Neural progenitor cell (in vitro differentiated cells): ENCODE measurements around the gene NODAL. TPM values are rescaled to one million over a fixed set of nuclear protein-coding genes. Genes with fewer than 3 reads are reported as not detected.

Experiments used
- DNase-seq: peaks from one replicate; pipeline ENCODE4 v3.0.0-alpha.2; 2016; ENCODE audit warnings: low spot score
- H2AFZ ChIP-seq: fragments of 200-600 bp; sonication (generic); replicated peaks from 2 replicates; pipeline ENCODE4 v1.6.1; 2016; ENCODE audit warnings: antibody characterized with exemption
- H3F3A ChIP-seq: fragments of 200-600 bp; sonication (generic); 2 replicates; pipeline ENCODE4 v1.6.1; 2016; ENCODE audit warnings: antibody characterized with exemption, low read depth
- H3K27ac ChIP-seq: fragments of 200-600 bp; sonication (generic); 2 replicates; pipeline ENCODE4 v1.5.1; 2016; ENCODE audit warnings: mild to moderate bottlenecking
- H3K27me3 ChIP-seq: fragments of 200-600 bp; sonication (generic); 2 replicates; pipeline ENCODE4 v1.6.1; 2016; ENCODE audit warnings: mild to moderate bottlenecking, moderate library complexity
- H3K36me3 ChIP-seq: fragments of 200-600 bp; sonication (generic); 2 replicates; pipeline ENCODE4 v1.5.1; 2016
- H3K4me1 ChIP-seq: fragments of 200-600 bp; sonication (generic); 2 replicates; pipeline ENCODE4 v1.6.1; 2016; ENCODE audit warnings: mixed run types
- H3K4me2 ChIP-seq: fragments of 200-600 bp; sonication (generic); 2 replicates; pipeline ENCODE4 v1.6.1; 2016
- H3K4me3 ChIP-seq: fragments of 200-600 bp; sonication (generic); 2 replicates; pipeline ENCODE4 v1.5.1; 2016
- H3K79me2 ChIP-seq: fragments of 200-600 bp; sonication (generic); 2 replicates; pipeline ENCODE4 v1.6.1; 2016; ENCODE audit warnings: low read depth
- H3K9ac ChIP-seq: fragments of 200-600 bp; sonication (generic); 2 replicates; pipeline ENCODE4 v1.6.1; 2016
- H3K9me3 ChIP-seq: fragments of 200-600 bp; sonication (generic); 2 replicates; pipeline ENCODE4 v1.5.1; 2016; ENCODE audit warnings: low read depth
- H4K20me1 ChIP-seq: fragments of 200-600 bp; sonication (generic); 2 replicates; pipeline ENCODE4 v1.6.1; 2016; ENCODE audit warnings: low read depth
- H3K27ac Mint-ChIP-seq: 3 replicates; pipeline ENCODE4 v1.8.0; 2021; ENCODE audit warnings: mixed read lengths
- H3K27me3 Mint-ChIP-seq: 2 replicates; pipeline ENCODE4 v1.8.0; 2022; ENCODE audit warnings: low read depth, mild to moderate bottlenecking, inconsistent platforms, moderate library complexity, mixed read lengths; ENCODE audit not compliant: insufficient read depth
- H3K36me3 Mint-ChIP-seq: 3 replicates; pipeline ENCODE4 v1.8.0; 2021; ENCODE audit warnings: mixed read lengths
- H3K4me1 Mint-ChIP-seq: 3 replicates; pipeline ENCODE4 v1.8.0; 2021; ENCODE audit warnings: mixed read lengths
- H3K4me3 Mint-ChIP-seq: 3 replicates; pipeline ENCODE4 v1.8.0; 2021; ENCODE audit warnings: mild to moderate bottlenecking, moderate library complexity, mixed read lengths
- H3K9me3 Mint-ChIP-seq: 3 replicates; pipeline ENCODE4 v1.8.0; 2020; ENCODE audit warnings: mixed read lengths
- EZH2 ChIP-seq: fragments of 200-600 bp; sonication (generic); IDR thresholded peaks from 2 replicates; pipeline ENCODE4 v1.6.1; 2017; ENCODE audit warnings: antibody characterized with exemption, mild to moderate bottlenecking, moderate library complexity
- EZH2phosphoT487 ChIP-seq: fragments of 200-600 bp; sonication (generic); IDR thresholded peaks from 2 replicates; pipeline ENCODE4 v1.6.1; 2017; ENCODE audit warnings: antibody characterized with exemption
- total RNA-seq: library from RNA; depleted of rRNA; stranded (reverse); fragments of >200 nt; gene quantifications from 2 replicates; pipeline ENCODE4 v1.2.3, GENCODE V29; 2015; ENCODE audit warnings: low replicate concordance
- TF ChIP-seq, protein P1 (sequence below): fragments of 200-600 bp; sonication (generic); IDR thresholded peaks from 2 replicates; pipeline ENCODE4 v1.5.1; 2017; ENCODE audit warnings: antibody characterized with exemption, mild to moderate bottlenecking

The NODAL gene
- total RNA-seq, 1 donor from 2014 or later, result not detected

GRCh38 chr10:70475661-70476060, 34.2 kb upstream of the NODAL start:
- Histone ChIP-seq H3K79me2 (peaks cover 14% of the 10 kb centered on the region), H4K20me1 (no peaks in the 10 kb centered on the region), H3F3A (peaks cover 14% of the 10 kb centered on the region), H3K4me3 (no peak overlapping the region), H3K4me1 (peaks cover 11% of the 10 kb centered on the region), H3K27me3 (peaks cover 38% of the 10 kb centered on the region), H2AFZ (no peak overlapping the region), H3K9me3 (no peaks in the 10 kb centered on the region), H3K27ac (no peak overlapping the region), H3K4me2 (no peak overlapping the region), H3K9ac (no peak overlapping the region), H3K36me3 (no peaks in the 10 kb centered on the region)
- Mint-ChIP-seq H3K4me3 (no peak overlapping the region), H3K9me3 (no peaks in the 10 kb centered on the region), H3K36me3 (no peaks in the 10 kb centered on the region), H3K27ac (no peak overlapping the region), H3K27me3 (peaks cover 9% of the 10 kb centered on the region), H3K4me1 (peaks cover 22% of the 10 kb centered on the region)
- no peak for TF ChIP-seq EZH2
- no peak for DNase-seq

GRCh38 chr10:70474780-70475179, 33.3 kb upstream of the NODAL start:
- H2AFZ ChIP-seq, result no peak overlapping the region
- H3K36me3 ChIP-seq, result no peaks in the 10 kb centered on the region
- peaks cover 14% of the 10 kb centered on the region for H3F3A ChIP-seq
- peaks cover 7% of the 10 kb centered on the region for H3K4me1 ChIP-seq
- no peak overlapping the region for H3K4me3 Mint-ChIP-seq
- TF ChIP-seq EZH2 (no peak), EZH2phosphoT487 (no peak)
- TF ChIP-seq, protein P1, sequence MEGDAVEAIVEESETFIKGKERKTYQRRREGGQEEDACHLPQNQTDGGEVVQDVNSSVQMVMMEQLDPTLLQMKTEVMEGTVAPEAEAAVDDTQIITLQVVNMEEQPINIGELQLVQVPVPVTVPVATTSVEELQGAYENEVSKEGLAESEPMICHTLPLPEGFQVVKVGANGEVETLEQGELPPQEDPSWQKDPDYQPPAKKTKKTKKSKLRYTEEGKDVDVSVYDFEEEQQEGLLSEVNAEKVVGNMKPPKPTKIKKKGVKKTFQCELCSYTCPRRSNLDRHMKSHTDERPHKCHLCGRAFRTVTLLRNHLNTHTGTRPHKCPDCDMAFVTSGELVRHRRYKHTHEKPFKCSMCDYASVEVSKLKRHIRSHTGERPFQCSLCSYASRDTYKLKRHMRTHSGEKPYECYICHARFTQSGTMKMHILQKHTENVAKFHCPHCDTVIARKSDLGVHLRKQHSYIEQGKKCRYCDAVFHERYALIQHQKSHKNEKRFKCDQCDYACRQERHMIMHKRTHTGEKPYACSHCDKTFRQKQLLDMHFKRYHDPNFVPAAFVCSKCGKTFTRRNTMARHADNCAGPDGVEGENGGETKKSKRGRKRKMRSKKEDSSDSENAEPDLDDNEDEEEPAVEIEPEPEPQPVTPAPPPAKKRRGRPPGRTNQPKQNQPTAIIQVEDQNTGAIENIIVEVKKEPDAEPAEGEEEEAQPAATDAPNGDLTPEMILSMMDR, result no peak
- peaks cover 9% of the 10 kb centered on the region for H3K27me3 Mint-ChIP-seq
- H4K20me1 ChIP-seq, result no peaks in the 10 kb centered on the region
- H3K9ac ChIP-seq, result no peak overlapping the region
- peaks cover 38% of the 10 kb centered on the region for H3K27me3 ChIP-seq
- H3K79me2 ChIP-seq, result peaks cover 6% of the 10 kb centered on the region
- no peak overlapping the region for H3K4me3 ChIP-seq
- no peak overlapping the region for H3K27ac Mint-ChIP-seq
- H3K36me3 Mint-ChIP-seq, result no peaks in the 10 kb centered on the region
- no peak overlapping the region for H3K27ac ChIP-seq
- no peak overlapping the region for H3K4me2 ChIP-seq
- H3K9me3 ChIP-seq, result no peaks in the 10 kb centered on the region
- H3K9me3 Mint-ChIP-seq, result no peaks in the 10 kb centered on the region
- DNase-seq, result no peak
- H3K4me1 Mint-ChIP-seq, result peaks cover 18% of the 10 kb centered on the region

DNA sequence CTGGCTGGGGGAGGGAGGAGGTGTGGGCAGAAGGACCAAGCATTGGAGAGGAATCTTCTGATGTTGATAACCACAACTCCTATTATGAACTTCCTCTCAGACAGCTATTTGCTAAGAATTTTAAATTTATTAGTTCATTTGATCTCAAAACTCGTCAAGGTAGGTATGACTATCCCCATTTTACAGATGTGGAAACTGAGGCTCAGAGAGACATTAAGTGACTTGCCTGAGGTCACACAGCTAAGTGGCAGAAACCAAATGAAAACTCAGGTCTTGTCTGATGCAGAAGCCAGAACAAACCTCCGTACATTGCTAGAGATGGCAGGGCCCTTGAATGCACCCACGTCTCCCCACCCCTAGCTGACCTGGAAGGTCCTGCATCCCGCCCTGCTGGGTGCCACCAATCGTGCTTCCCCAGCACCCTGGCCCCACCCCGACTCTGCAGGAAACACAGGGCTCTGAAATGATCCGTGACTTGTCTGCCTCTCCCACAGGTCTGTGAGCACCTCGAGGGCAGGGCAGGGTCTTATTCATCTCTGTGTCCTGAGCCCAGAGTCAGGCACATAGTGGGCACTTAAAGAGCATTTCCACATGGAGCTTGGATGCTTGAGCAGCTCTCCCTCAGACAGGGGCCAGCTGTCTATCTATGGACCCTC, 31.4 kb upstream of the NODAL start:
- H3K9me3 Mint-ChIP-seq, result no peaks in the 10 kb centered on the region

GRCh38 chr10:70466951-70467350, 25.5 kb upstream of the NODAL start:
- Histone ChIP-seq H3K4me3 (no peak overlapping the region), H2AFZ (no peak overlapping the region), H3K79me2 (no peaks in the 10 kb centered on the region), H3K27ac (no peak overlapping the region), H4K20me1 (no peaks in the 10 kb centered on the region), H3K9me3 (no peaks in the 10 kb centered on the region), H3K4me1 (peaks cover 6% of the 10 kb centered on the region), H3K4me2 (no peak overlapping the region), H3K27me3 (no peaks in the 10 kb centered on the region), H3K36me3 (no peaks in the 10 kb centered on the region), H3F3A (peaks cover 7% of the 10 kb centered on the region), H3K9ac (no peak overlapping the region)
- TF ChIP-seq EZH2, result no peak
- no peak for TF ChIP-seq EZH2phosphoT487
- TF ChIP-seq, protein P1, result no peak
- Mint-ChIP-seq H3K9me3 (no peaks in the 10 kb centered on the region), H3K4me3 (no peak overlapping the region), H3K36me3 (no peaks in the 10 kb centered on the region), H3K27ac (no peak overlapping the region), H3K4me1 (peaks cover 22% of the 10 kb centered on the region), H3K27me3 (peaks cover 11% of the 10 kb centered on the region)
- DNase-seq, result no peak

More for the DNA sequence above, 31.4 kb upstream of the NODAL start:
- Mint-ChIP-seq H3K27me3 (peaks cover 11% of the 10 kb centered on the region), H3K36me3 (no peaks in the 10 kb centered on the region), H3K4me3 (no peak overlapping the region), H3K4me1 (peaks cover 24% of the 10 kb centered on the region), H3K27ac (no peak overlapping the region)
- no peaks in the 10 kb centered on the region for H3K79me2 ChIP-seq
- no peak overlapping the region for H3K27ac ChIP-seq
- no peak overlapping the region for H3K9ac ChIP-seq
- H3F3A ChIP-seq, result peaks cover 17% of the 10 kb centered on the region
- H4K20me1 ChIP-seq, result no peaks in the 10 kb centered on the region
- no peak for DNase-seq
- no peak overlapping the region for H3K4me2 ChIP-seq
- peaks cover 28% of the 10 kb centered on the region for H3K27me3 ChIP-seq
- TF ChIP-seq EZH2 (no peak), EZH2phosphoT487 (no peak)
- TF ChIP-seq, protein P1, result no peak
- no peaks in the 10 kb centered on the region for H3K36me3 ChIP-seq
- H2AFZ ChIP-seq, result no peak overlapping the region
- no peaks in the 10 kb centered on the region for H3K9me3 ChIP-seq
- peaks cover 6% of the 10 kb centered on the region for H3K4me1 ChIP-seq
- no peak overlapping the region for H3K4me3 ChIP-seq
